SK-N-SH (cell line): Measurements from ENCODE around the gene MLYCD. TPM values are rescaled to one million over a fixed set of nuclear protein-coding genes. Genes with fewer than 3 reads are reported as not detected.

Source experiments
- CTCF ChIA-PET: fragments of 300-600, 350-600 bp; formaldehyde crosslinking; extraction: SDS; loops from one replicate; lab custom pipeline; 2021; lab: Yijun Ruan, JAX
- POLR2A ChIA-PET: fragments of 350-600 bp; sonication (Branson Sonifier 250); formaldehyde crosslinking; extraction: SDS; loops from one replicate; lab custom pipeline; 2020; ENCODE audit warnings: antibody characterized with exemption, inconsistent platforms; lab: Yijun Ruan, JAX
- DNase-seq: peaks from one replicate; pipeline ENCODE4 v3.0.0; 2012
- H2AFZ ChIP-seq: fragments of 200-600 bp; sonication (generic); 2 replicates; pipeline ENCODE4 v1.8.1; 2016; ENCODE audit warnings: antibody characterized with exemption, mild to moderate bottlenecking, low read depth
- H3F3A ChIP-seq: fragments of 200-600 bp; sonication (generic); replicated peaks from 2 replicates; pipeline ENCODE3; 2016; ENCODE audit warnings: antibody characterized with exemption, mild to moderate bottlenecking; ENCODE audit not compliant: insufficient read depth
- H3K27ac ChIP-seq, 2 experiments: fragments of 200-500 bp in 1 of 2; fragments of 200-600 bp in 1 of 2; sonication (Bioruptor generic) in 1 of 2; sonication (generic), shearing (Covaris generic) in 1 of 2; 2 replicates each; pipeline versions ENCODE4 v1.5.1 to v1.6.1; 2014 to 2016; ENCODE audit warnings: low read depth in 2 of 2, inconsistent platforms in 1 of 2, low read length in 1 of 2, mild to moderate bottlenecking in 1 of 2, mixed read lengths in 1 of 2
- H3K27me3 ChIP-seq: fragments of 200-600 bp; sonication (generic), shearing (Covaris generic); 2 replicates; pipeline ENCODE4 v1.6.1; 2016; ENCODE audit warnings: mixed run types; ENCODE audit not compliant: insufficient read depth
- H3K36me3 ChIP-seq, 2 experiments: fragments of 200-500 bp in 1 of 2; fragments of 200-600 bp in 1 of 2; sonication (Bioruptor generic) in 1 of 2; sonication (generic) in 1 of 2; replicated peaks in 1 of 2; 2 replicates each; pipeline versions ENCODE3 to v1.5.1; 2014 to 2016; ENCODE audit warnings: low read length in 1 of 2, mild to moderate bottlenecking in 1 of 2; ENCODE audit not compliant: insufficient read depth in 2 of 2, control insufficient read depth in 1 of 2
- H3K4me1 ChIP-seq, 2 experiments: fragments of 200-500 bp in 1 of 2; fragments of 200-600 bp in 1 of 2; sonication (Bioruptor generic) in 1 of 2; sonication (generic), shearing (Covaris generic) in 1 of 2; 2 replicates each; pipeline versions ENCODE4 v1.5.1 to v1.6.1; 2014 to 2016; ENCODE audit warnings: low read depth in 1 of 2, low read length in 1 of 2, mixed run types in 1 of 2; ENCODE audit not compliant: insufficient read depth in 2 of 2, control insufficient read depth in 1 of 2
- H3K4me2 ChIP-seq: fragments of 200-600 bp; sonication (generic), shearing (Covaris generic); 2 replicates; pipeline ENCODE4 v1.6.1; 2017; ENCODE audit warnings: mixed run types
- H3K4me3 ChIP-seq, 2 experiments: fragments of 200-500 bp in 1 of 2; fragments of 200-600 bp in 1 of 2; sonication (Bioruptor generic) in 1 of 2; sonication (generic), shearing (Covaris generic) in 1 of 2; 2 replicates each; pipeline versions ENCODE4 v1.5.1 to v1.8.1; 2014 to 2016; ENCODE audit warnings: low read depth in 2 of 2, inconsistent platforms in 1 of 2, low read length in 1 of 2, mild to moderate bottlenecking in 1 of 2, mixed read lengths in 1 of 2, moderate library complexity in 1 of 2
- H3K79me2 ChIP-seq: fragments of 200-600 bp; sonication (generic); 2 replicates; pipeline ENCODE4 v1.8.1; 2017; ENCODE audit warnings: mild to moderate bottlenecking; ENCODE audit not compliant: insufficient read depth
- H3K9ac ChIP-seq: fragments of 200-600 bp; sonication (generic); 2 replicates; pipeline ENCODE4 v1.6.1; 2017; ENCODE audit warnings: mixed run types
- H3K9me2 ChIP-seq: fragments of 200-600 bp; sonication (generic); 2 replicates; pipeline ENCODE4 v1.6.1; 2017; ENCODE audit warnings: mixed run types
- H3K9me3 ChIP-seq: fragments of 200-600 bp; sonication (generic); 2 replicates; pipeline ENCODE4 v1.6.1; 2017; ENCODE audit warnings: mixed run types, mild to moderate bottlenecking, moderate library complexity
- H4K20me1 ChIP-seq: fragments of 200-600 bp; sonication (generic); 2 replicates; pipeline ENCODE4 v1.6.1; 2017; ENCODE audit warnings: mild to moderate bottlenecking, mixed run types; ENCODE audit not compliant: insufficient read depth
- CHD2 ChIP-seq: fragments of 150-350 bp; IDR thresholded peaks from 2 replicates; pipeline ENCODE4 v1.6.1; 2018; ENCODE audit warnings: low read length; ENCODE audit not compliant: partially characterized antibody
- EP300 ChIP-seq, 2 experiments: IDR thresholded peaks; 2 replicates each; pipeline versions ENCODE4 v1.4.0 to v1.6.1; 2012; ENCODE audit warnings: borderline replicate concordance in 1 of 2, low read depth in 1 of 2, low read length in 1 of 2
- EZH2phosphoT487 ChIP-seq: fragments of 200-600 bp; sonication (generic); IDR thresholded peaks from 2 replicates; pipeline ENCODE4 v1.6.1; 2017; ENCODE audit warnings: low read depth, mixed run types, mild to moderate bottlenecking, antibody characterized with exemption, moderate library complexity, borderline replicate concordance
- FOSL2 ChIP-seq: IDR thresholded peaks from 2 replicates; pipeline ENCODE4 v1.4.0; 2012; ENCODE audit warnings: low read depth, mild to moderate bottlenecking, moderate library complexity, borderline replicate concordance
- FOXJ3 ChIP-seq: sonication (generic); formaldehyde crosslinking; IDR thresholded peaks from 2 replicates; pipeline ENCODE4 v1.5.1; 2020; ENCODE audit warnings: mild to moderate bottlenecking, missing genetic modification reagents
- GATA2 ChIP-seq: sonication (generic); formaldehyde crosslinking; IDR thresholded peaks from 2 replicates; pipeline ENCODE4 v1.5.0; 2020; ENCODE audit warnings: mild to moderate bottlenecking, missing genetic modification reagents
- JUND ChIP-seq: IDR thresholded peaks from 2 replicates; pipeline ENCODE4 v1.4.0; 2012
- MAX ChIP-seq: IDR thresholded peaks from 2 replicates; pipeline ENCODE4 v1.4.0; 2012; ENCODE audit warnings: low read depth
- MEF2A ChIP-seq: IDR thresholded peaks from 2 replicates; pipeline ENCODE4 v1.4.0; 2012; ENCODE audit warnings: low read depth, borderline replicate concordance
- NRF1 ChIP-seq: IDR thresholded peaks from 2 replicates; pipeline ENCODE4 v1.6.1; 2012; ENCODE audit warnings: low read depth, mild to moderate bottlenecking, low read length
- RCOR1 ChIP-seq: fragments of 150-350 bp; IDR thresholded peaks from 2 replicates; pipeline ENCODE4 v1.6.1; 2017; ENCODE audit warnings: antibody characterized with exemption, low read length
- TAF1 ChIP-seq: IDR thresholded peaks from 2 replicates; pipeline ENCODE4 v1.6.1; 2012; ENCODE audit warnings: low read depth, mild to moderate bottlenecking, low read length, moderate library complexity, borderline replicate concordance
- TCF12 ChIP-seq: IDR thresholded peaks from 2 replicates; pipeline ENCODE4 v1.4.0; 2012
- YY1 ChIP-seq: IDR thresholded peaks from 2 replicates; pipeline ENCODE4 v1.4.0; 2012; ENCODE audit warnings: low read depth, mild to moderate bottlenecking
- WGBS: methylation state at CpG from one replicate; pipeline ENCODE4 v1.1.6; 2017; ENCODE audit warnings: low lambda C conversion rate; 5-methylcytosine and 5-hydroxymethylcytosine counted together
- polyA plus RNA-seq, 3 experiments: library from polyadenylated mRNA; depleted of rRNA; stranded (reverse); fragments of >200 nt; gene quantifications; 2 replicates each; pipeline ENCODE4 v1.2.3, GENCODE V29; 2012
- TF ChIP-seq, protein P1 (sequence below): fragments of 200-600 bp; sonication (generic); IDR thresholded peaks from 2 replicates; pipeline ENCODE4 v1.6.1; 2017; ENCODE audit warnings: antibody characterized with exemption, mild to moderate bottlenecking, moderate library complexity
- TF ChIP-seq, protein P2 (sequence below): IDR thresholded peaks from 2 replicates; pipeline ENCODE4 v1.4.0; 2012; ENCODE audit warnings: low read depth, borderline replicate concordance
- TF ChIP-seq, protein P3 (sequence below): fragments of 150-350 bp; IDR thresholded peaks from 2 replicates; pipeline ENCODE4 v1.6.1; 2016; ENCODE audit warnings: mild to moderate bottlenecking, low read depth, low read length

The MLYCD gene
- polyA plus RNA-seq, 1 of the 3 experiments (the other 2 are of a cell fraction) = 2.4 TPM

GRCh38 chr16:83974475-83974874 is 75.6 kb downstream of the MLYCD start:
- H3K9ac ChIP-seq = no peak overlapping the region
- TF ChIP-seq GATA2 (CRISPR knock-in tag) (no peak), EP300 (IDR thresholded peaks at IDR 0.05; ENCODE audit: borderline replicate concordance in 1 of 2, low read depth in 1 of 2, low read length in 1 of 2) (no peak), EZH2phosphoT487 (no peak), FOSL2 (no peak), JUND (no peak), MAX (no peak), NRF1 (no peak), MEF2A (no peak), YY1 (no peak), TCF12 (no peak), CHD2 (no peak), TAF1 (no peak), RCOR1 (no peak), FOXJ3 (no peak)
- TF ChIP-seq, protein P1, sequence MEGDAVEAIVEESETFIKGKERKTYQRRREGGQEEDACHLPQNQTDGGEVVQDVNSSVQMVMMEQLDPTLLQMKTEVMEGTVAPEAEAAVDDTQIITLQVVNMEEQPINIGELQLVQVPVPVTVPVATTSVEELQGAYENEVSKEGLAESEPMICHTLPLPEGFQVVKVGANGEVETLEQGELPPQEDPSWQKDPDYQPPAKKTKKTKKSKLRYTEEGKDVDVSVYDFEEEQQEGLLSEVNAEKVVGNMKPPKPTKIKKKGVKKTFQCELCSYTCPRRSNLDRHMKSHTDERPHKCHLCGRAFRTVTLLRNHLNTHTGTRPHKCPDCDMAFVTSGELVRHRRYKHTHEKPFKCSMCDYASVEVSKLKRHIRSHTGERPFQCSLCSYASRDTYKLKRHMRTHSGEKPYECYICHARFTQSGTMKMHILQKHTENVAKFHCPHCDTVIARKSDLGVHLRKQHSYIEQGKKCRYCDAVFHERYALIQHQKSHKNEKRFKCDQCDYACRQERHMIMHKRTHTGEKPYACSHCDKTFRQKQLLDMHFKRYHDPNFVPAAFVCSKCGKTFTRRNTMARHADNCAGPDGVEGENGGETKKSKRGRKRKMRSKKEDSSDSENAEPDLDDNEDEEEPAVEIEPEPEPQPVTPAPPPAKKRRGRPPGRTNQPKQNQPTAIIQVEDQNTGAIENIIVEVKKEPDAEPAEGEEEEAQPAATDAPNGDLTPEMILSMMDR = no peak
- TF ChIP-seq, protein P2, sequence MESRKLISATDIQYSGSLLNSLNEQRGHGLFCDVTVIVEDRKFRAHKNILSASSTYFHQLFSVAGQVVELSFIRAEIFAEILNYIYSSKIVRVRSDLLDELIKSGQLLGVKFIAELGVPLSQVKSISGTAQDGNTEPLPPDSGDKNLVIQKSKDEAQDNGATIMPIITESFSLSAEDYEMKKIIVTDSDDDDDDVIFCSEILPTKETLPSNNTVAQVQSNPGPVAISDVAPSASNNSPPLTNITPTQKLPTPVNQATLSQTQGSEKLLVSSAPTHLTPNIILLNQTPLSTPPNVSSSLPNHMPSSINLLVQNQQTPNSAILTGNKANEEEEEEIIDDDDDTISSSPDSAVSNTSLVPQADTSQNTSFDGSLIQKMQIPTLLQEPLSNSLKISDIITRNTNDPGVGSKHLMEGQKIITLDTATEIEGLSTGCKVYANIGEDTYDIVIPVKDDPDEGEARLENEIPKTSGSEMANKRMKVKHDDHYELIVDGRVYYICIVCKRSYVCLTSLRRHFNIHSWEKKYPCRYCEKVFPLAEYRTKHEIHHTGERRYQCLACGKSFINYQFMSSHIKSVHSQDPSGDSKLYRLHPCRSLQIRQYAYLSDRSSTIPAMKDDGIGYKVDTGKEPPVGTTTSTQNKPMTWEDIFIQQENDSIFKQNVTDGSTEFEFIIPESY = no peak
- TF ChIP-seq, protein P3, sequence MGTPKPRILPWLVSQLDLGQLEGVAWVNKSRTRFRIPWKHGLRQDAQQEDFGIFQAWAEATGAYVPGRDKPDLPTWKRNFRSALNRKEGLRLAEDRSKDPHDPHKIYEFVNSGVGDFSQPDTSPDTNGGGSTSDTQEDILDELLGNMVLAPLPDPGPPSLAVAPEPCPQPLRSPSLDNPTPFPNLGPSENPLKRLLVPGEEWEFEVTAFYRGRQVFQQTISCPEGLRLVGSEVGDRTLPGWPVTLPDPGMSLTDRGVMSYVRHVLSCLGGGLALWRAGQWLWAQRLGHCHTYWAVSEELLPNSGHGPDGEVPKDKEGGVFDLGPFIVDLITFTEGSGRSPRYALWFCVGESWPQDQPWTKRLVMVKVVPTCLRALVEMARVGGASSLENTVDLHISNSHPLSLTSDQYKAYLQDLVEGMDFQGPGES = no peak
- TF ChIP-seq, all 33 proteins: peak for 0
- H4K20me1 ChIP-seq = no peaks in the 10 kb centered on the region
- no peak overlapping the region for H3K4me2 ChIP-seq
- no peaks in the 10 kb centered on the region for H3K36me3 ChIP-seq
- H3K9me2 ChIP-seq = no peaks in the 10 kb centered on the region
- H3K79me2 ChIP-seq = no peaks in the 10 kb centered on the region
- H3K4me3 ChIP-seq = no peak overlapping the region
- no peaks in the 10 kb centered on the region for H3F3A ChIP-seq
- DNase-seq = no peak
- H3K4me1 ChIP-seq = no peaks in the 10 kb centered on the region
- H3K27ac ChIP-seq = no peak overlapping the region
- H3K27me3 ChIP-seq = no peaks in the 10 kb centered on the region
- WGBS = 19% methylated on average over 7 of the region's 7 CpGs
- H2AFZ ChIP-seq = no peak overlapping the region
- ChIA-PET POLR2A (no interaction called here), CTCF (interaction anchor here (0.9 kb wide), 1 partner anchor 91 kb away, joined by 3 read pairs; no protein-coding TSS in a partner anchor)
- H3K9me3 ChIP-seq = no peaks in the 10 kb centered on the region
